Stimulated activated CD4-positive, alpha-beta T cell treated with anti-CD3 and anti-CD28 coated beads, Interleukin-1b, Interleukin-23, amount 100 ng/mL, for 24 hours (primary cell): ENCODE measurements around the gene CWC25.
"Not testable (repeated sequence)": the region's sequence is repeated elsewhere in the genome, so short reads cannot be mapped to it uniquely, and the experiment has no call there.

Experiments
- DNase-seq, 4 experiments: peaks; one replicate each; pipeline ENCODE4 v3.0.0-alpha.2; 2020; ENCODE audit warnings: low read depth in 4 of 4, low spot score in 1 of 4

The CWC25 gene

GRCh38 chr17:38789185-38789584 lies 35.9 kb downstream of the CWC25 start:
- no peak for DNase-seq

GRCh38 chr17:38787999-38788398 lies 37.1 kb downstream of the CWC25 start:
- DNase-seq = not testable (repeated sequence)

- no peak for DNase-seq
These were observed 38.7 kb downstream of the CWC25 start for GRCh38 chr17:38786372-38786771.

- no peak for DNase-seq
These were observed 41.9 kb downstream of the CWC25 start for GRCh38 chr17:38783227-38783626.

- DNase-seq = no peak
These were observed 45.0 kb downstream of the CWC25 start for GRCh38 chr17:38779965-38780752.

- no peak for DNase-seq
These were observed 47.4 kb downstream of the CWC25 start for GRCh38 chr17:38777641-38778250.

GRCh38 chr17:38773258-38773657 lies 51.9 kb downstream of the CWC25 start:
- DNase-seq = no peak

- no peak for DNase-seq
These were observed 56.7 kb downstream of the CWC25 start for GRCh38 chr17:38768417-38768816.

- DNase-seq = no peak
These were observed 58.8 kb downstream of the CWC25 start for GRCh38 chr17:38766341-38766740.

- no peak for DNase-seq
These were observed 62.9 kb downstream of the CWC25 start for GRCh38 chr17:38762231-38762630.

GRCh38 chr17:38761612-38762011 lies 63.5 kb downstream of the CWC25 start:
- DNase-seq = no peak

GRCh38 chr17:38753071-38753506 lies 72.0 kb downstream of the CWC25 start:
- no peak for DNase-seq

GRCh38 chr17:38752308-38753070 lies 72.6 kb downstream of the CWC25 start, which contains the start of gene PSMB3:
TSS of gene PSMB3 (plus strand) at chr17:38752741. CDS start at chr17:38752827, 86 bp downstream.
- peak; percentile 83 to 95 (median 90) for DNase-seq

- peak; percentile 69 to 94 (median 74) for DNase-seq
These were observed 73.3 kb downstream of the CWC25 start for GRCh38 chr17:38751808-38752307.

- DNase-seq = no peak
These were observed 73.8 kb downstream of the CWC25 start for GRCh38 chr17:38751144-38751807.
